Mesenchymal stem cell (in vitro differentiated cells and primary cell): Measurements from ENCODE around the gene WDR91.

ENCODE experiments used
- DNase-seq: peaks from one replicate; pipeline ENCODE4 v3.0.0-alpha.2; 2013
- H2AFZ ChIP-seq: one replicate; pipeline ENCODE4 v1.6.1; 2013; ENCODE audit warnings: low read depth, mild to moderate bottlenecking, control low read depth, inconsistent platforms, low read length, moderate library complexity
- H2AK5ac ChIP-seq: 2 replicates; pipeline ENCODE4 v1.6.1; 2013; ENCODE audit warnings: low read length, moderate library complexity, mild to moderate bottlenecking, inconsistent platforms; ENCODE audit not compliant: severe bottlenecking
- H2BK120ac ChIP-seq: one replicate; pipeline ENCODE4 v1.6.1; 2013; ENCODE audit warnings: low read depth, mild to moderate bottlenecking, inconsistent platforms, low read length, moderate library complexity
- H2BK12ac ChIP-seq, 2 experiments: one replicate each; pipeline ENCODE4 v1.6.1; 2013; ENCODE audit warnings: inconsistent platforms in 2 of 2, low read length in 2 of 2, mild to moderate bottlenecking in 2 of 2, moderate library complexity in 2 of 2, control low read depth in 1 of 2
- H2BK15ac ChIP-seq: one replicate; pipeline ENCODE4 v1.6.1; 2013; ENCODE audit warnings: mild to moderate bottlenecking, low read depth, inconsistent platforms; ENCODE audit not compliant: poor library complexity, severe bottlenecking
- H2BK5ac ChIP-seq: 2 replicates; pipeline ENCODE4 v1.6.1; 2013; ENCODE audit warnings: low read depth, mild to moderate bottlenecking, low read length, control low read depth, inconsistent platforms; ENCODE audit not compliant: poor library complexity, severe bottlenecking
- H3K14ac ChIP-seq, 2 experiments: one replicate each; pipeline ENCODE4 v1.6.1; 2013; ENCODE audit warnings: inconsistent platforms in 2 of 2, low read length in 2 of 2, control low read depth in 1 of 2, mild to moderate bottlenecking in 1 of 2, moderate library complexity in 1 of 2
- H3K18ac ChIP-seq, 2 experiments: one replicate each; pipeline ENCODE4 v1.6.1; 2013; ENCODE audit warnings: inconsistent platforms in 2 of 2, low read length in 2 of 2, control low read depth in 1 of 2, low read depth in 1 of 2, mild to moderate bottlenecking in 1 of 2
- H3K23ac ChIP-seq, 2 experiments: one replicate each; pipeline ENCODE4 v1.6.1; 2013; ENCODE audit warnings: inconsistent platforms in 2 of 2, low read length in 2 of 2, mild to moderate bottlenecking in 2 of 2, moderate library complexity in 2 of 2, control low read depth in 1 of 2
- H3K27ac ChIP-seq: 2 replicates; pipeline ENCODE4 v1.5.1; 2013; ENCODE audit warnings: mild to moderate bottlenecking, moderate library complexity, low read length, control low read depth, inconsistent platforms; ENCODE audit not compliant: poor library complexity, severe bottlenecking
- H3K27me3 ChIP-seq, 2 experiments: 2 replicates each; pipeline versions ENCODE4 v1.6.1 to v1.7.0; 2013; ENCODE audit warnings: low read length in 2 of 2, mild to moderate bottlenecking in 2 of 2, moderate library complexity in 2 of 2, control low read depth in 1 of 2, inconsistent platforms in 1 of 2; ENCODE audit not compliant: control insufficient read depth in 1 of 2, insufficient read depth in 1 of 2
- H3K36me3 ChIP-seq, 2 experiments: 2 replicates each; pipeline versions ENCODE4 v1.6.1 to v1.7.0; 2013; ENCODE audit warnings: low read length in 2 of 2, control low read depth in 1 of 2, inconsistent platforms in 1 of 2, low read depth in 1 of 2, mild to moderate bottlenecking in 1 of 2; ENCODE audit not compliant: insufficient read depth in 2 of 2, control insufficient read depth in 1 of 2
- H3K4ac ChIP-seq, 2 experiments: one replicate each; pipeline ENCODE4 v1.6.1; 2013; ENCODE audit warnings: inconsistent platforms in 2 of 2, low read length in 2 of 2, mild to moderate bottlenecking in 2 of 2, moderate library complexity in 2 of 2, control low read depth in 1 of 2, low read depth in 1 of 2
- H3K4me1 ChIP-seq: 2 replicates; pipeline ENCODE4 v1.6.1; 2013; ENCODE audit warnings: low read depth, low read length, control low read depth; ENCODE audit not compliant: control insufficient read depth, insufficient read depth
- H3K4me2 ChIP-seq: 2 replicates; pipeline ENCODE4 v1.6.1; 2013; ENCODE audit warnings: low read length, mild to moderate bottlenecking, inconsistent platforms; ENCODE audit not compliant: poor library complexity, severe bottlenecking
- H3K4me3 ChIP-seq, 2 experiments: 2 replicates each; pipeline versions ENCODE4 v1.5.1 to v1.7.0; 2013; ENCODE audit warnings: low read length in 2 of 2, mild to moderate bottlenecking in 2 of 2, control low read depth in 1 of 2, low read depth in 1 of 2; ENCODE audit not compliant: insufficient read depth in 1 of 2
- H3K79me1 ChIP-seq: replicated peaks from 2 replicates; pipeline ENCODE4 v1.6.1; 2013; ENCODE audit warnings: mild to moderate bottlenecking, control low read depth, low read length, inconsistent platforms; ENCODE audit not compliant: poor library complexity, severe bottlenecking
- H3K9ac ChIP-seq: 2 replicates; pipeline ENCODE4 v1.7.0; 2013; ENCODE audit warnings: mild to moderate bottlenecking, low read length, moderate library complexity
- H3K9me3 ChIP-seq: 2 replicates; pipeline ENCODE4 v1.7.0; 2013; ENCODE audit warnings: mild to moderate bottlenecking, low read length; ENCODE audit not compliant: control insufficient read depth
- H4K8ac ChIP-seq: one replicate; pipeline ENCODE4 v1.6.1; 2013; ENCODE audit warnings: inconsistent platforms, mild to moderate bottlenecking, low read length, moderate library complexity
- H4K91ac ChIP-seq: one replicate; pipeline ENCODE4 v1.6.1; 2013; ENCODE audit warnings: mild to moderate bottlenecking, low read length, inconsistent platforms
- WGBS: methylation state at CpG from one replicate; pipeline ENCODE4 v1.1.7; 2013; ENCODE audit warnings: mixed read lengths; 5-methylcytosine and 5-hydroxymethylcytosine counted together

The WDR91 gene

DNA sequence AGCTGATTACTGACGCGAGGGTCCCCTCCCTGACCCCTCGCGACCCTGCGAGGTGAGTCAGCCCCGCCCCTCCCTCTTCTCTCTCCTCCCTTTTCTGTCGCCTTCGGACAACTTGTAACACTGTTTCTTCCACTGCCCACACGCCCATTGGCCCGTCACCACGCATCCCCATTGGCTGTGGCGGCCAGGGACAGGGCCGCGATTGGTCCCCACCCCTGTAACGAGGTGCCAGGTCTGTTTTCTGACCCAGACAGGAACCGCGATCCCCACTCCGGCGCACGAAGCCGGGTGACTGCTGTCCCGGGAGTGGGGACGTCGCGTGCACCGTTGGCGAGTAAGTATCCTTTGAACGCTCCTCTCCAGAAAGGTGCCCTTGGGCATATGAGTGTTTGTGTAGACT, 22.2 kb upstream of the WDR91 start, which contains the start of gene STRA8:
STRA8 (plus strand) TSS at position 269 of the 400 bp plus-strand sequence. CDS start 6,687 bp downstream, outside the sequence.
- H2BK5ac ChIP-seq = no peak within 1 kb of the TSS
- H3K14ac ChIP-seq = no peak within 1 kb of the TSS
- no peak within 1 kb of the TSS for H4K91ac ChIP-seq
- no peak within 1 kb of the TSS for H2AK5ac ChIP-seq
- H2BK15ac ChIP-seq = no peak within 1 kb of the TSS
- H2BK120ac ChIP-seq = no peak within 1 kb of the TSS
- peaks cover 9% of the 10 kb centered on the region for H3K4me1 ChIP-seq
- no peak within 1 kb of the TSS for H3K9ac ChIP-seq
- no peak within 1 kb of the TSS for H3K27ac ChIP-seq
- no peaks in the 10 kb centered on the region for H3K27me3 ChIP-seq
- no peak within 1 kb of the TSS for H3K23ac ChIP-seq
- no peaks in the 10 kb centered on the region for H3K79me1 ChIP-seq
- no peak within 1 kb of the TSS for H4K8ac ChIP-seq
- no peak within 1 kb of the TSS for H3K18ac ChIP-seq
- no peak within 1 kb of the TSS for H2BK12ac ChIP-seq
- H3K4me3 ChIP-seq = no peak within 1 kb of the TSS
- WGBS = 94% methylated on average over 28 of the region's 28 CpGs
- H3K36me3 ChIP-seq = no peaks in the 10 kb centered on the region
- H2AFZ ChIP-seq = no peak within 1 kb of the TSS
- H3K4ac ChIP-seq = no peak within 1 kb of the TSS
- DNase-seq = no peak
- H3K4me2 ChIP-seq = no peak within 1 kb of the TSS
- H3K9me3 ChIP-seq = no peaks in the 10 kb centered on the region

DNA sequence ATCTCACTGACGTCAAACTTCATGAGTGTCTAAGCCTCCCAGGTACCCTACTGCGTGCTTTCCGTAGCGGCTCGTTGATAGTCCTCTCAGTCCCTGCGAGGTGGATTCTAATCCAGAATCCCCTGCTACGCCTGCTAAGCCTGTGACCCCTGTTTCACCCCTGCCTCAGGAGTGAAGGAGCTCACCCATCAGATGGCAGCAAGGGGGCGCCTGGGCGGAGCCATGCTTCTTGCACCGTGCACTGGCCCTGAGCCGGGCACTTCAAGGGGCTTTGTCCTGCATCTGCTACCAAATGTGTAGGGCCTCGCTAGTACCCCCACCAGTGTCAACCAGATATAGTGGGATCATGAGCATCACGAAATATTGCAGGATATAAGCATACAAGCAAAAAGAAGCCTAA, 21.4 kb upstream of the WDR91 start:
- no peak overlapping the region for H3K9ac ChIP-seq
- DNase-seq = no peak
- H2BK15ac ChIP-seq = no peak overlapping the region
- no peak overlapping the region for H4K8ac ChIP-seq
- no peak overlapping the region for H3K14ac ChIP-seq
- 89% methylated on average over 13 of the region's 13 CpGs for WGBS
- H3K4me1 ChIP-seq = peaks cover 9% of the 10 kb centered on the region
- no peak overlapping the region for H2BK12ac ChIP-seq
- H3K27ac ChIP-seq = no peak overlapping the region
- H2BK5ac ChIP-seq = no peak overlapping the region
- H3K18ac ChIP-seq = no peak overlapping the region
- H3K36me3 ChIP-seq = no peaks in the 10 kb centered on the region
- no peak overlapping the region for H2BK120ac ChIP-seq
- no peak overlapping the region for H2AK5ac ChIP-seq
- H3K27me3 ChIP-seq = no peaks in the 10 kb centered on the region
- H2AFZ ChIP-seq = no peak overlapping the region
- H3K4me3 ChIP-seq = no peak overlapping the region
- H3K23ac ChIP-seq = no peak overlapping the region
- no peak overlapping the region for H4K91ac ChIP-seq
- no peak overlapping the region for H3K4ac ChIP-seq
- H3K79me1 ChIP-seq = no peaks in the 10 kb centered on the region
- no peak overlapping the region for H3K4me2 ChIP-seq
- H3K9me3 ChIP-seq = no peaks in the 10 kb centered on the region

DNA sequence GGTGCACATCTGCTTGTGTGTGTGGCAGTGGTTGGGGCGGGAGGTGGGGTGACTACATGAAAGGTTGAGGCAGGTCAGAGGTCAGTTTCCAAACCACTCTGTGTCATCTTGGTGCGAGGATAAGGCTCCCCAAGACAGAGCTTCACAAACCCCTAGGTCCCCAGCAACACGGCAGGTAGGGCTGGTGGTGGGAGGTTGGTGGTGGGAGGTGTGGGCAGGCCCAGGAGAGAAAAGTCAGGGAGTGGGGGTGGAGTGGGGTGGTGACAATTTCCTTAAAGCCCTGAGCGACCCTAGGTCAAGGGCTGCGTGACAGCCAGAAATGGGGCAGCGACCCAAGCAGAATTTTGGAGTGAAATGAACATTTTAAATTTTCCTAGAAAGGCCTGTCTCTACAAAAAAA, 20.8 kb upstream of the WDR91 start:
- H3K18ac ChIP-seq = no peak overlapping the region
- no peak overlapping the region for H3K27ac ChIP-seq
- no peak overlapping the region for H2BK15ac ChIP-seq
- 86% methylated on average over 2 of the region's 6 CpGs for WGBS
- H4K91ac ChIP-seq = no peak overlapping the region
- H3K9ac ChIP-seq = no peak overlapping the region
- H3K79me1 ChIP-seq = no peaks in the 10 kb centered on the region
- no peak overlapping the region for H3K23ac ChIP-seq
- no peaks in the 10 kb centered on the region for H3K27me3 ChIP-seq
- H3K4me1 ChIP-seq = peaks cover 6% of the 10 kb centered on the region
- H3K36me3 ChIP-seq = no peaks in the 10 kb centered on the region
- H2BK120ac ChIP-seq = no peak overlapping the region
- H3K14ac ChIP-seq = no peak overlapping the region
- H3K4ac ChIP-seq = no peak overlapping the region
- H3K4me2 ChIP-seq = no peak overlapping the region
- H2AK5ac ChIP-seq = peak overlapping the region; percentile 20
- H2AFZ ChIP-seq = no peak overlapping the region
- no peak overlapping the region for H4K8ac ChIP-seq
- H3K9me3 ChIP-seq = no peaks in the 10 kb centered on the region
- H2BK5ac ChIP-seq = no peak overlapping the region
- no peak overlapping the region for H2BK12ac ChIP-seq
- no peak overlapping the region for H3K4me3 ChIP-seq
- no peak for DNase-seq

DNA sequence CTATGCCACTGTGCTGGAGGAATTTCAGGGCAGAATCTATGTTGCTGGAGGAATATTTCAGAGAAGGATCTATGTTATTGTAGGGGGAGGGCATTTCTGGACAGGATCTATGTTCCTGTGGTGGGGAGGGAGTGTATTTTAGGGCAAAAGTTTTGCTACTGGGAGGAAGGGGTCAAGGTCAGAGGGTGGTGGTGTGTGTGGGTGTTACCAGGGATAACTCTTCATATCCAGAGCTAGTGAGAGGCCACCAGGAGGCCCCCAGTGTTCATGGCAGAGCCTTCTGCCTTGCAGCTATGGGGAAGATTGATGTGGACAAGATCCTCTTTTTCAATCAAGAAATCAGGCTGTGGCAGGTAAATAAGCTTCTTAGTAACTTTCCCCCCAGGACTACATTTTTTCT, 20.4 kb upstream of the WDR91 start:
- no peak overlapping the region for H3K4me3 ChIP-seq
- H3K14ac ChIP-seq = no peak overlapping the region
- H3K9me3 ChIP-seq = no peaks in the 10 kb centered on the region
- no peak overlapping the region for H4K8ac ChIP-seq
- H2BK12ac ChIP-seq = no peak overlapping the region
- no peak overlapping the region for H3K9ac ChIP-seq
- H3K4me1 ChIP-seq = peaks cover 6% of the 10 kb centered on the region
- H3K4ac ChIP-seq = no peak overlapping the region
- no peak overlapping the region for H2BK5ac ChIP-seq
- no peaks in the 10 kb centered on the region for H3K79me1 ChIP-seq
- H3K4me2 ChIP-seq = peak overlapping the region; percentile 13
- no peak overlapping the region for H3K23ac ChIP-seq
- H2BK15ac ChIP-seq = no peak overlapping the region
- H3K36me3 ChIP-seq = no peaks in the 10 kb centered on the region
- H3K27ac ChIP-seq = no peak overlapping the region
- no peak overlapping the region for H2AFZ ChIP-seq
- H3K18ac ChIP-seq = no peak overlapping the region
- no peak overlapping the region for H2AK5ac ChIP-seq
- H3K27me3 ChIP-seq = no peaks in the 10 kb centered on the region
- DNase-seq = no peak
- no peak overlapping the region for H4K91ac ChIP-seq
- no peak overlapping the region for H2BK120ac ChIP-seq
